ENCODE measurements around the gene ANXA9.

Gene ANXA9

GRCh38 chr1:150981805-150982712 is at the start of gene ANXA9:
TSS of gene ANXA9 (plus strand) at chr1:150982292. CDS start at chr1:150983106, 814 bp downstream.
- CTCF ChIA-PET, result interaction anchor here (0.7 to 10.9 kb wide), 5 partner anchors 12 to 730 kb away, joined by 3 to 158 read pairs (median 28); partner anchors contain the start of gene MINDY1
- TF ChIP-seq CTCF (IDR thresholded peaks at IDR 0.05; ENCODE audit: control extremely low read depth, extremely low read depth, low read depth, missing control alignments), result no peak
- POLR2A ChIA-PET, result interaction anchor here (0.6 kb wide), 1 partner anchor 116 kb away, joined by 3 read pairs; no protein-coding TSS in a partner anchor
- peak; percentile 45 for DNase-seq (ENCODE audit: extremely low spot score)

- TF ChIP-seq CTCF (IDR thresholded peaks at IDR 0.05; ENCODE audit: control extremely low read depth, extremely low read depth, low read depth, missing control alignments), result no peak
- DNase-seq (ENCODE audit: extremely low spot score), result no peak
- ChIA-PET POLR2A (no interaction called here), CTCF (interaction anchor here (0.8 kb wide), 1 partner anchor 18 kb away, joined by 3 read pairs; no protein-coding TSS in a partner anchor)
Measured at GRCh38 chr1:150944856-150945255, 37.2 kb upstream of the ANXA9 start.

- TF ChIP-seq CTCF (IDR thresholded peaks at IDR 0.05; ENCODE audit: control extremely low read depth, extremely low read depth, low read depth, missing control alignments), result no peak
- no peak for DNase-seq (ENCODE audit: extremely low spot score)
- CTCF ChIA-PET, result interaction anchor here (0.9 kb wide), 1 partner anchor 52 kb away, joined by 3 read pairs; the partner anchor contains the start of gene MINDY1
- POLR2A ChIA-PET, result no interaction called here
Measured at GRCh38 chr1:150954708-150955107, 27.4 kb upstream of the ANXA9 start.

GRCh38 chr1:150955280-150955679 is 26.8 kb upstream of the ANXA9 start:
- no peak for TF ChIP-seq CTCF (IDR thresholded peaks at IDR 0.05; ENCODE audit: control extremely low read depth, extremely low read depth, low read depth, missing control alignments)
- DNase-seq (ENCODE audit: extremely low spot score), result no peak
- POLR2A ChIA-PET, result interaction anchor here (0.5 kb wide), 1 partner anchor 22 kb away, joined by 3 read pairs; no protein-coding TSS in a partner anchor
- CTCF ChIA-PET, result interaction anchor here (3.9 kb wide), 1 partner anchor 14 kb away, joined by 14 read pairs; no protein-coding TSS in a partner anchor

GRCh38 chr1:150957666-150958065 is 24.4 kb upstream of the ANXA9 start:
- no peak for TF ChIP-seq CTCF (IDR thresholded peaks at IDR 0.05; ENCODE audit: control extremely low read depth, extremely low read depth, low read depth, missing control alignments)

GRCh38 chr1:150960646-150961045 is 21.4 kb upstream of the ANXA9 start:
- ChIA-PET CTCF (no interaction called here), POLR2A (interaction anchor here (0.6 kb wide), 1 partner anchor 336 kb away, joined by 12 read pairs; no protein-coding TSS in a partner anchor)
- no peak for DNase-seq (ENCODE audit: extremely low spot score)
- TF ChIP-seq CTCF (IDR thresholded peaks at IDR 0.05; ENCODE audit: control extremely low read depth, extremely low read depth, low read depth, missing control alignments), result no peak

More at GRCh38 chr1:150957666-150958065, 24.4 kb upstream of the ANXA9 start:
- ChIA-PET POLR2A (interaction anchor here (0.7 to 1.0 kb wide), 2 partner anchors 9 to 378 kb away, joined by 3 read pairs; partner anchors contain the start of gene MCL1), CTCF (interaction anchor here (0.9 to 3.9 kb wide), 9 partner anchors 8 to 142 kb away, joined by 3 to 14 read pairs (median 3); no protein-coding TSS in a partner anchor)
- DNase-seq (ENCODE audit: extremely low spot score), result no peak

Measured in GM10248 (cell line).